Spleen (tissue), 7 donors: Measurements from ENCODE around the gene GALNT18.

ENCODE experiments used
- POLR2A ChIP-seq, 3 donors: fragments of 450-650 bp; IDR thresholded peaks; one replicate each; pipeline ENCODE4 v1.5.1; 2017; ENCODE audit warnings: antibody characterized with exemption in 3 of 3, mild to moderate bottlenecking in 1 of 3
- POLR2AphosphoS5 ChIP-seq, 3 donors: sonication (generic); formaldehyde crosslinking; IDR thresholded peaks; one replicate each; pipeline ENCODE4 v1.5.1; 2017; ENCODE audit warnings: antibody characterized with exemption in 3 of 3
- TF ChIP-seq, protein P1 (sequence below), 11 experiments: fragments of 200-600 bp in 7 of 11; fragments of 450-650 bp in 4 of 11; sonication (generic) in 4 of 11; IDR thresholded peaks in 8 of 11; conservative IDR thresholded peaks in 3 of 11; 1 replicate in 7 of 11; 2 replicates in 4 of 11; pipeline versions ENCODE4 v1.4.0 to v1.8.0; 2016 to 2021; ENCODE audit warnings: antibody characterized with exemption in 11 of 11, inconsistent platforms in 4 of 11, mild to moderate bottlenecking in 1 of 11
- donor health status: DM: no; HTN: no; CAD: no; lungs with moderate emphysema.
- donor health status: DM: no; HTN: no; CAD: no.
- donor health status: DM: no; HTN: no; CAD: no.

DNA sequence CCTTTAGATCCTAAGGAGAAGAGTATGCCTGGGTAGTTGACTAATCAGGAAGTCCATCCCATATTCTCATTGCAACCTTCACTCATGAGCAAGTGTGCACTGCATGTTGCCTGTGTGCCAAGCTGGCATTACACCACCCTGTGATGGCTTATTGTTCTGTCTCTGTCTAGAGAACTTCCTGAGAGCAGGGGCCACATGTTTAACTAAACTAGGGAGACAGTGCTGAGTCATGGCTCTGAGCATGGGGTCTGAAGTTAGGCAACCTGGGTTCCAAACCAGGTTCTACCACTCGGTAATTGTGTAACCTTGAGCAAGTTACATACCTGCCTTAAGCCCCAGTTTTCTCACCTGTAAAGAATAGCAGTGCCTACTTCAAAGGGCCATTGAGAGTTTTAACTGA lies 308.4 kb downstream of the GALNT18 start:
- TF ChIP-seq POLR2A (IDR thresholded peaks at IDR 0.05), result no peak
- TF ChIP-seq, protein P1, sequence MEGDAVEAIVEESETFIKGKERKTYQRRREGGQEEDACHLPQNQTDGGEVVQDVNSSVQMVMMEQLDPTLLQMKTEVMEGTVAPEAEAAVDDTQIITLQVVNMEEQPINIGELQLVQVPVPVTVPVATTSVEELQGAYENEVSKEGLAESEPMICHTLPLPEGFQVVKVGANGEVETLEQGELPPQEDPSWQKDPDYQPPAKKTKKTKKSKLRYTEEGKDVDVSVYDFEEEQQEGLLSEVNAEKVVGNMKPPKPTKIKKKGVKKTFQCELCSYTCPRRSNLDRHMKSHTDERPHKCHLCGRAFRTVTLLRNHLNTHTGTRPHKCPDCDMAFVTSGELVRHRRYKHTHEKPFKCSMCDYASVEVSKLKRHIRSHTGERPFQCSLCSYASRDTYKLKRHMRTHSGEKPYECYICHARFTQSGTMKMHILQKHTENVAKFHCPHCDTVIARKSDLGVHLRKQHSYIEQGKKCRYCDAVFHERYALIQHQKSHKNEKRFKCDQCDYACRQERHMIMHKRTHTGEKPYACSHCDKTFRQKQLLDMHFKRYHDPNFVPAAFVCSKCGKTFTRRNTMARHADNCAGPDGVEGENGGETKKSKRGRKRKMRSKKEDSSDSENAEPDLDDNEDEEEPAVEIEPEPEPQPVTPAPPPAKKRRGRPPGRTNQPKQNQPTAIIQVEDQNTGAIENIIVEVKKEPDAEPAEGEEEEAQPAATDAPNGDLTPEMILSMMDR (IDR thresholded peaks at IDR 0.05 in 8 of 11, conservative IDR thresholded peaks at IDR 0.05 in 3 of 11), result no peak
- TF ChIP-seq POLR2AphosphoS5 (IDR thresholded peaks at IDR 0.05), result no peak
